CD4-positive, CD25-positive, alpha-beta regulatory T cell (primary cell): Measurements from ENCODE around the gene MPHOSPH9. TPM values are rescaled to one million over a fixed set of nuclear protein-coding genes. Genes with fewer than 3 reads are reported as not detected.

Experiments used
- ATAC-seq, 2 donors: fragments of 150-1000 bp; cut with Tn5 transposase; one replicate each; pipeline ENCODE4 v1.10.0; 2021; ENCODE audit warnings: low read depth in 2 of 2, moderate number of reproducible peaks in 2 of 2, moderate library complexity in 1 of 2
- DNase-seq, 3 donors: peaks; one replicate each; pipeline versions ENCODE4 v3.0.0 to v3.0.0-alpha.2; 2012 to 2022; ENCODE audit warnings: mixed read lengths in 1 of 3
- H3K27ac ChIP-seq: one replicate; pipeline ENCODE4 v1.7.0; 2013; ENCODE audit warnings: mild to moderate bottlenecking, low read length; ENCODE audit not compliant: insufficient read depth, poor library complexity, severe bottlenecking
- H3K27me3 ChIP-seq: one replicate; pipeline ENCODE4 v1.7.0; 2013; ENCODE audit warnings: low read length; ENCODE audit not compliant: control insufficient read depth, insufficient read depth
- H3K36me3 ChIP-seq: one replicate; pipeline ENCODE4 v1.7.0; 2013; ENCODE audit warnings: mild to moderate bottlenecking, low read length, moderate library complexity; ENCODE audit not compliant: control insufficient read depth, insufficient read depth
- H3K4me1 ChIP-seq: 2 replicates; pipeline ENCODE4 v1.7.0; 2013; ENCODE audit warnings: mild to moderate bottlenecking, low read length; ENCODE audit not compliant: insufficient read depth, control insufficient read depth, poor library complexity, severe bottlenecking
- H3K4me3 ChIP-seq: one replicate; pipeline ENCODE4 v1.7.0; 2013; ENCODE audit warnings: low read depth, mild to moderate bottlenecking, low read length, moderate library complexity
- H3K9me3 ChIP-seq, 2 experiments: 1 replicate in 1 of 2; 2 replicates in 1 of 2; pipeline ENCODE4 v1.7.0; 2013; ENCODE audit warnings: low read length in 2 of 2, mild to moderate bottlenecking in 1 of 2, moderate library complexity in 1 of 2; ENCODE audit not compliant: control insufficient read depth in 2 of 2
- H3K27ac Mint-ChIP-seq, 3 donors: one replicate each; pipeline ENCODE4 v1.8.0; 2020 to 2022; ENCODE audit warnings: mild to moderate bottlenecking in 3 of 3, mixed read lengths in 3 of 3, moderate library complexity in 2 of 3
- H3K27me3 Mint-ChIP-seq: one replicate; pipeline ENCODE4 v1.8.0; 2022; ENCODE audit warnings: mild to moderate bottlenecking, mixed read lengths
- H3K36me3 Mint-ChIP-seq: one replicate; pipeline ENCODE4 v1.8.0; 2020; ENCODE audit warnings: mixed read lengths
- H3K4me1 Mint-ChIP-seq, 4 donors: one replicate each; pipeline ENCODE4 v1.8.0; 2020 to 2022; ENCODE audit warnings: mixed read lengths in 4 of 4, mild to moderate bottlenecking in 1 of 4
- H3K4me3 Mint-ChIP-seq, 4 donors: one replicate each; pipeline ENCODE4 v1.8.0; 2020 to 2022; ENCODE audit warnings: mild to moderate bottlenecking in 4 of 4, mixed read lengths in 4 of 4, moderate library complexity in 3 of 4
- H3K9me3 Mint-ChIP-seq, 7 donors: one replicate each; pipeline ENCODE4 v1.8.0; 2020 to 2022; ENCODE audit warnings: mixed read lengths in 7 of 7, mild to moderate bottlenecking in 3 of 7, moderate library complexity in 2 of 7
- polyA plus RNA-seq, 4 donors: library from polyadenylated mRNA; unstranded; fragments of 300-500 nt; fragmentation: Illumina TruSeq; gene quantifications; one replicate each; pipeline ENCODE4 v1.2.3, GENCODE V29; 2021
- total RNA-seq: library from RNA; stranded (reverse); gene quantifications from one replicate; pipeline ENCODE4 v1.2.3, GENCODE V29; 2022

MPHOSPH9 gene
- total and polyA plus RNA-seq, 5 donors from 2014 or later = 30.9 to 83.5 (median 48.2) TPM

GRCh38 chr12:123122626-123123025, 110.3 kb downstream of the MPHOSPH9 start:
- Histone ChIP-seq H3K9me3 (no peaks in the 10 kb centered on the region), H3K27ac (peak overlapping the region; percentile 85), H3K27me3 (no peaks in the 10 kb centered on the region), H3K36me3 (no peaks in the 10 kb centered on the region), H3K4me3 (no peak overlapping the region), H3K4me1 (peaks cover 61% of the 10 kb centered on the region)
- H3K4me1 Mint-ChIP-seq = peaks cover 24 to 76% (median 50%) of the 10 kb centered on the region in 4 donors
- H3K36me3 Mint-ChIP-seq = peaks cover 17% of the 10 kb centered on the region
- no peaks in the 10 kb centered on the region for H3K9me3 Mint-ChIP-seq
- peak overlapping the region in 3 of 4 donors; percentile 20 to 77 (median 50) for H3K4me3 Mint-ChIP-seq
- ATAC-seq (no peak), DNase-seq (peak in 1 of 3 donors; percentile 31)
- H3K27ac Mint-ChIP-seq = peak overlapping the region; percentile 96 to 99 (median 96)
- no peaks in the 10 kb centered on the region for H3K27me3 Mint-ChIP-seq

- Histone ChIP-seq H3K36me3 (no peaks in the 10 kb centered on the region), H3K4me1 (peaks cover 71% of the 10 kb centered on the region), H3K9me3 (no peaks in the 10 kb centered on the region), H3K27ac (peak overlapping the region; percentile 85), H3K4me3 (peak overlapping the region; percentile 26), H3K27me3 (no peaks in the 10 kb centered on the region)
- no peak for ATAC-seq
- Mint-ChIP-seq H3K4me3 (peak overlapping the region in 2 of 4 donors; percentile 47 to 73), H3K36me3 (peaks cover 15% of the 10 kb centered on the region), H3K27ac (peak overlapping the region; percentile 96 to 99 (median 96)), H3K9me3 (no peaks in the 10 kb centered on the region), H3K27me3 (no peaks in the 10 kb centered on the region), H3K4me1 (peaks cover 24 to 78% (median 51%) of the 10 kb centered on the region in 4 donors)
- DNase-seq = no peak
Observed at GRCh38 chr12:123121670-123122069, 111.3 kb downstream of the MPHOSPH9 start.

- H3K27ac ChIP-seq = peak overlapping the region; percentile 85
- peak overlapping the region; percentile 59 for H3K4me3 ChIP-seq
Observed at GRCh38 chr12:123120452-123121166, 112.3 kb downstream of the MPHOSPH9 start.

GRCh38 chr12:123119808-123120207, 113.1 kb downstream of the MPHOSPH9 start:
- Histone ChIP-seq H3K27me3 (no peaks in the 10 kb centered on the region), H3K4me1 (peaks cover 89% of the 10 kb centered on the region), H3K36me3 (no peaks in the 10 kb centered on the region), H3K4me3 (peak overlapping the region; percentile 59), H3K9me3 (no peaks in the 10 kb centered on the region), H3K27ac (peak overlapping the region; percentile 85)
- Mint-ChIP-seq H3K36me3 (peaks cover 17% of the 10 kb centered on the region), H3K27me3 (no peaks in the 10 kb centered on the region), H3K9me3 (no peaks in the 10 kb centered on the region), H3K4me1 (peaks cover 30 to 84% (median 58%) of the 10 kb centered on the region in 4 donors), H3K4me3 (peak overlapping the region; percentile 3 to 82 (median 78)), H3K27ac (peak overlapping the region; percentile 96 to 100 (median 99))
- DNase-seq (peak; percentile 34 to 92 (median 69)), ATAC-seq (peak; percentile 80 to 86)

More at GRCh38 chr12:123120452-123121166, 112.3 kb downstream of the MPHOSPH9 start:
- Mint-ChIP-seq H3K27ac (peak overlapping the region; percentile 96 to 100 (median 99)), H3K4me3 (peak overlapping the region; percentile 66 to 82 (median 78)), H3K9me3 (no peaks in the 10 kb centered on the region), H3K36me3 (peaks cover 17% of the 10 kb centered on the region), H3K27me3 (no peaks in the 10 kb centered on the region), H3K4me1 (peaks cover 22 to 81% (median 53%) of the 10 kb centered on the region in 4 donors)
- Histone ChIP-seq H3K4me1 (peaks cover 81% of the 10 kb centered on the region), H3K9me3 (no peaks in the 10 kb centered on the region), H3K36me3 (no peaks in the 10 kb centered on the region), H3K27me3 (no peaks in the 10 kb centered on the region)
- ATAC-seq (peak; percentile 55 to 69), DNase-seq (peak in 2 of 3 donors; percentile 63 to 91)

GRCh38 chr12:123118497-123118896, 114.4 kb downstream of the MPHOSPH9 start:
- Mint-ChIP-seq H3K4me3 (peak overlapping the region in 2 of 4 donors; percentile 13 to 40), H3K27ac (peak overlapping the region; percentile 96 to 99 (median 98)), H3K27me3 (no peaks in the 10 kb centered on the region), H3K4me1 (peaks cover 31 to 97% (median 66%) of the 10 kb centered on the region in 4 donors), H3K36me3 (peaks cover 20% of the 10 kb centered on the region), H3K9me3 (no peaks in the 10 kb centered on the region)
- Histone ChIP-seq H3K4me1 (peaks cover 100% of the 10 kb centered on the region), H3K27me3 (no peaks in the 10 kb centered on the region), H3K9me3 (no peaks in the 10 kb centered on the region), H3K36me3 (no peaks in the 10 kb centered on the region), H3K4me3 (no peak overlapping the region), H3K27ac (peak overlapping the region; percentile 85)
- DNase-seq = no peak
- no peak for ATAC-seq

- Mint-ChIP-seq H3K9me3 (no peaks in the 10 kb centered on the region), H3K4me3 (peak overlapping the region; percentile 39 to 80 (median 71)), H3K4me1 (peaks cover 24 to 99% (median 51%) of the 10 kb centered on the region in 4 donors), H3K36me3 (peaks cover 20% of the 10 kb centered on the region), H3K27ac (peak overlapping the region; percentile 96 to 99 (median 98)), H3K27me3 (no peaks in the 10 kb centered on the region)
- Histone ChIP-seq H3K4me1 (peaks cover 83% of the 10 kb centered on the region), H3K9me3 (no peaks in the 10 kb centered on the region), H3K27ac (peak overlapping the region; percentile 76), H3K27me3 (no peaks in the 10 kb centered on the region), H3K4me3 (peak overlapping the region; percentile 49), H3K36me3 (peaks cover 2% of the 10 kb centered on the region)
- ATAC-seq (peak; percentile 75 to 78), DNase-seq (peak; percentile 8 to 69 (median 66))
Observed at GRCh38 chr12:123115409-123116121, 117.4 kb downstream of the MPHOSPH9 start.

- Mint-ChIP-seq H3K27ac (peak overlapping the region; percentile 83 to 99 (median 96)), H3K27me3 (no peaks in the 10 kb centered on the region), H3K36me3 (peaks cover 25% of the 10 kb centered on the region), H3K4me3 (peak overlapping the region; percentile 10 to 80 (median 71)), H3K4me1 (peaks cover 13 to 99% (median 45%) of the 10 kb centered on the region in 4 donors), H3K9me3 (no peaks in the 10 kb centered on the region)
- no peak for ATAC-seq
- peaks cover 72% of the 10 kb centered on the region for H3K4me1 ChIP-seq
- peak overlapping the region; percentile 49 for H3K4me3 ChIP-seq
- no peaks in the 10 kb centered on the region for H3K27me3 ChIP-seq
- peak in 1 of 3 donors; percentile 53 for DNase-seq
- peaks cover 9% of the 10 kb centered on the region for H3K36me3 ChIP-seq
- H3K9me3 ChIP-seq = no peaks in the 10 kb centered on the region
- H3K27ac ChIP-seq = peak overlapping the region; percentile 76
Observed at GRCh38 chr12:123114304-123115083, 118.4 kb downstream of the MPHOSPH9 start.
